Left kidney (tissue), 2 donors: ENCODE measurements around the gene UBA3. TPM values are rescaled to one million over a fixed set of nuclear protein-coding genes. Genes with fewer than 3 reads are reported as not detected.
A peak's percentile ranks its signal among the peaks of the same experiment; 100 is the strongest.

Experiments used
- DNase-seq: peaks from one replicate; pipeline ENCODE4 v3.0.0-alpha.2; 2013
- polyA plus RNA-seq: library from polyadenylated mRNA; unstranded; fragments of 120-200 nt; gene quantifications from one replicate; pipeline ENCODE4 v1.2.1, GENCODE V29; 2013; ENCODE audit not compliant: insufficient read length

UBA3 gene
- polyA plus RNA-seq, 1 donor = 87.6 TPM

DNA sequence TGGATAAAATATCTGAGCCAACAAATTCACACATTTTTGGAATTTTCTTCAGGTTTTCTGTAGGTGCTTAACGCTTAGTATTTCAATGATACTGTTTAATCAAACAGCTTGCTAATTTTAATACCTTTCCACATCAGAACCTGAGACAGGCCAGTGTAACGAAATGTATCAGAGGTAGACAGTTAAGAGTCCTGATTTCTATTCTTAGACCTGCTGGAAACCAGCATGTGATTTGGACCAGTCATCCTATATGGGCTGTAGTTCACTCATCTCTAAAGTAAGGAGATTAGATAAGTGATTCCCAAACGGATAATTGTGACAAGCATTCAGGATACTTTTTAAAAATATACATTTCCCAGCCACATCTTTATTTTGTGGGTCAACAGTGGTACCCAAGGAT is 23.0 kb upstream of the UBA3 start:
- no peak for DNase-seq

GRCh38 chr3:69102384-69102783 is 22.2 kb upstream of the UBA3 start:
- no peak for DNase-seq

DNA sequence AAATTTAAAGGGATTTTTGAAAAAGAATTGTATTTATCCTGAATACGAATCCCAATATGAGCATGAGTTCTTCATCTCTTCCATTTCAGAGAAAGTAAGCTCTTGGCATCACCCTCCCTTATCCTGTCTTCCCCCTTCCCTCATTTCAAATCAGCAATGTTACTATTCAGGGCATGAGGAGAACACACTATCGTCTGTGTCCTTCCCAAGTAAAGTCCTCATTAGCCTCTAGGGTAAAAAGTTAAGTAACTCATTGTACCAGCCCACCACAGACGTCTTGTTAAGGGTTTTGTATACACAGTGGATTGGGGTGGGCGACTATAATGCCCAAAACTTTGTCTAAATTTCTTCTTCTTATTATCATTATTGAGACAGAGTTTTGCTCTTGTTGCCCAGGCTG is 19.4 kb upstream of the UBA3 start:
- DNase-seq = no peak

- no peak for DNase-seq
These were observed 17.4 kb upstream of the UBA3 start for GRCh38 chr3:69097407-69098086.

DNA sequence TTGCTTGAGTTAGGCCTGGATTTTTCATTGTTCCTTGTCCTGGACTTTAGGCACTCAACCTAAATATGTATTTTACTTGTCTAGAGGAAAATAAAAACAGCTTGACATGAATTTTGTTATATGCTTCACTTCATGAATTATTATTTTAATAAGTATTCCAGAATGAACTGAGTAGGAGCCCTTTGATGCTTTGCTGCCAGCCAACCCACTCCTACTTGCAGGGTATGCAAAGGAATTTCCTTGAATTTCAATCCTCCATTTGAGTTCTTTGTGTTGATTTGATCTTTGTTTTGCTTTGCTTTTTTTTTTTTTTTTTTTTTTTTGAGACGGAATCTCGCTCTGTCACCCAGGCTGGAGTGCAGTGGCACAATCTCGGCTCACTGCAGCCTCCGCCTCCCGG is 16.1 kb upstream of the UBA3 start:
- no peak for DNase-seq

- DNase-seq = no peak
These were observed 15.5 kb upstream of the UBA3 start for GRCh38 chr3:69095636-69096035.

GRCh38 chr3:69094467-69095205 is 14.5 kb upstream of the UBA3 start:
- no peak for DNase-seq

GRCh38 chr3:69092030-69092516 is 11.9 kb upstream of the UBA3 start:
- no peak for DNase-seq

DNA sequence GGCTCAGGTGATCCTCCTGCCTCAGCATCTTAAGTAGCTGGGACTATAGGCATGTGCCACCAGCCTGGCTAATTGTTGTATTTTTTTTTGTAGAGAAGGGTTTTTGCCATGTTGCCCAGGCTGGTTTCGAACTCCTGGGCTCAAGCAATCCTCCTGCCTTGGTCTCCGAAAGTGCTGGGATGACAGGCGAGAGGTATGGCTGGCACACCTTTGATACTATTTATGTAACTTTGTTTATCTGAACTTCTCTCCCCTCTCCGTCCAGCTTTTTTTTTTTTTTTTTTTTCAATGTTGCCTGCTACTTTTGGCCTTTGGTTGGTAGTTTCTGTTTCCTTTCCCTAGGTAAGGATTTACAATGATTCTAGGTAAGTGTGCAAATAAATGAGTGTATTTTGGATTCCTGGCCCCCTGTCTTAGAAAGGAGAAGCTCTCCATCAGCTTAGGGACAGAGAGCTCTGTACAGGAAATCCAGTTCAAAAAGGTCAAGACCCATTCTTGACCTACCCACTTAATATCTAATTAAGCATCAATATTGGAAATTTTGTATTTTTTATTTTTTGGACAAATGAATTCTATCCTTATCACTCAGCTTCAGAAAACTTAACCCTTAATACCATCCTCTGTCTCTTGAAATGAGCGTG is 11.3 kb upstream of the UBA3 start:
- no peak for DNase-seq

DNA sequence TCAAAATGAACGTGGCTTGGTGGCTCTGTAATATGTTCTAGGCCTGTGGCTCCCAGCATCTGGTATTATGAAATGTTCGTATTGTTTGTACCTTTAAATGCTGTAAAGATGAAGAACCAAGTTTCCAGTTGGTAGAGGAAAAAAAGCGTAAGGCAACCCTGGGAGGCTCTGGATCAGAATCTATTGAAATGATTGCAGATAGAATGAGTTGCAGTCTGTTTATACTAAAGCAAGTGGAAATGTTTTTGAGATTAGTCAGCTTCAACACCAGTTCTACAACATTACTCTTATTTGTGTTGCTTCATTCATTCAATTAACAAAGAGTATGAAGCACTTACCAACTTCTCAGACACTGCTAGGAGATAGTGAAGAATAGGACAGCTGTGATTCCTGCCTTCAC is 9.9 kb upstream of the UBA3 start:
- DNase-seq = no peak

GRCh38 chr3:69088063-69088462 is 7.9 kb upstream of the UBA3 start:
- DNase-seq = no peak

GRCh38 chr3:69087030-69087791 is 7.0 kb upstream of the UBA3 start:
- no peak for DNase-seq

DNA sequence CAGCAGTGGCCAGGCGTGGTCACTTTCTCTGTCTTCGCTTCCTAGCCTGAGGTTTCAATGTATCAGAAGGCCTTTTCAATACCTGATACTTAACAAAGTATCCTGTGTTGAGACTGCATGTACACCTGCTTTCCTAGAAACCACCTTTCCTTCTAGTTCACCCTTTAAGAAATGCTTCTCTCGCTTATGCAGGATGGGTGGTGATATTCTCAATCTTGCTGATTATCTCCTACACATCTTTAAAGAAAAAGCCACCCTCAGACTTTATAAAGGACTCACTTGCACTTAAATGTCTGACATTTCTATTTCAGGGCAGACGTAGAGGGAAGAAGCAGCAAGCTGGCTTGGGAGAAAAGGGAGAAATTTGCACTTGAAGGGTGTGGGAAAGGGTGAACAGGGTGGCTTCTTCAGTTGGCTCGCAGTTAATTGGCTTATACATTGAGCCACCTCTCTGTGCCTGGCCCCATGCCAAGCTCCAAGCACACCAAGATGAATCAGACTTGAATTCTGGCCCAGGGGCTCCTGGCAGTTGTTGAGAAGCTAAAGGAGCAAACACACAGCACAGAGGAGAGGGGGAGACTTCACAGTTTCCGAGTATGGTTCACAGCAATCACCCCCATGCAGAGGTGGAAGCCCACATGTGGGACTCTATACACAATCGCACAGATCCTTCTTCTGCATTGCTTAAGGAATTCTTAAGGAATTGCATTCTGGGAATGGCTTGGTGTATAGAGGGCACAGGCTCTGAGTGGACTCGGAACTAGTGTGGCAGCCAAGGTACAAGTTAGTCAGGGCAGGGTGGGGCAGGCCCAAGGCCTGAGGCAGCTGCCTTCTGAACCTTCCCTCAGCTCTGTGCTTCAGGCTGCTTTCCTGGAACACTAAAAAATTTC is 5.9 kb upstream of the UBA3 start:
- DNase-seq = no peak

GRCh38 chr3:69085168-69085832 is 5.1 kb upstream of the UBA3 start:
- no peak for DNase-seq

GRCh38 chr3:69084326-69085167 is 4.4 kb upstream of the UBA3 start, which contains the start of gene ARL6IP5:
Gene ARL6IP5 (plus strand): TSS chr3:69084937. CDS start chr3:69085048, 111 bp downstream.
- peak; percentile 88 for DNase-seq

- no peak for DNase-seq
These were observed 2.6 kb upstream of the UBA3 start for GRCh38 chr3:69082805-69083204.

DNA sequence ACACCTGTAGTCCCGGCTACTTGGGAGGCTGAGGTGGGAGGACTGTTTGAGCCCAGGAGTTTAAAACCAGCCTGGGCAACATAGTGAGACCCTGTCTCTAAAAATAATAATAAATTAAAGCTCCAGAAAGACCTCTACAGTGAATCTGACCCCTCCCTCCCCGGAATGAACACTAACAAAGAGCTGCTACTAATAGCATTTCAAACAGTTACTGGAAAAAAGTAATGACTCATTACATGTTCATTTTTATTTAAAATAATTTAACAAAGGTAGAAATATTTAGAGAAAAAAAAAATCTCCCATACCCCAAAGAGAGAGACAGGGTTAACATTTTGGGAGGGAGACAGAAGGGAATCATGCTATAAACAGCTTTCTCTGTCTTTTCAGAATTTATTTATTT is 2.2 kb upstream of the UBA3 start:
- DNase-seq = no peak

- no peak for DNase-seq
These were observed 1.6 kb upstream of the UBA3 start for GRCh38 chr3:69081583-69082262.
